Measurements from ENCODE around the gene SLC25A1. TPM values are rescaled to one million over a fixed set of nuclear protein-coding genes. Genes with fewer than 3 reads are reported as not detected.

Gene SLC25A1
- total and polyA plus RNA-seq, 2 of the 4 experiments (the other 2 are of a cell fraction) = 41.0 to 56.5 TPM

DNA sequence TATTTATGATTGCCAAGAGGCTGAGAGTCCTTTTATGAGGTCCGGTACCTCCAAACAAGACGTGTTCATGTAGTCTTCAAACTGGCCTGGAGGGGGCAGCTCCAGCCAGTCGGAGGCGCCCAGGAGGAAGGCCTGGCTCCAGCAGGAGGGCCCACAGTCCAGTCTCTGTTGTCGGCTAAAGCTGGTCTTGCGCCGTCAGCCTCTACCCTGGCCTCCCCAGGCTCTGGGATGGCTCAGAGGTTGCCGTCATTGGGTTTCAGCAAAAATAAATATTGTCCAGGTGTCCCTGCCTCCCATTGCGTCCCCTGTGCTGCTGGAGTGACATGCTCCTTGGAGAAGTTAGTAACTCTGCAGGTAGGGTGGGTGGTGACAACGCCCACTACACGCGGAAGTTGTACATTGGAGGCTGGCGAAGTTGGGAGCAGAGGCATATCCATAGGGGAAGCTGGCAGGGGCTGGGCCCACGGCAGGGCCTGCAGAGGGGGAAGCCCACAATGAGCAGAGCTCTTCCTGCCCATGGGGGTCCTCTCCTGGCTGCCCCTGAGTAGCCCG is 1.0 kb upstream of the SLC25A1 start:
- Histone ChIP-seq H3K9me3 (ENCODE audit: control insufficient read depth, insufficient read depth, low read length) (no peaks in the 10 kb centered on the region), H3K9ac (ENCODE audit: low read depth, low read length) (0 out of 2 replicates have a peak overlapping the region, but pooled peaks have one; percentile 25), H2AK5ac (ENCODE audit: low read depth, low read length) (peak overlapping the region; percentile 44; the same call in 1 of the 2 replicates), H3K4ac (ENCODE audit: low read depth, low read length) (no peak overlapping the region; the same call in 1 of the 2 replicates), H2BK20ac (ENCODE audit: low read depth, low read length) (no peak overlapping the region), H3K27me3 (ENCODE audit: control insufficient read depth, insufficient read depth, low read length) (no peaks in the 10 kb centered on the region), H3K36me3 (ENCODE audit: control insufficient read depth, insufficient read depth, low read length) (peaks cover 8% of the 10 kb centered on the region), H4K20me1 (ENCODE audit: insufficient read depth, low read length) (peaks cover 17% of the 10 kb centered on the region), H4K5ac (ENCODE audit: low read depth, low read length) (peak overlapping the region; percentile 11; the same call in 1 of the 2 replicates), H3K4me2 (ENCODE audit: low read depth, low read length) (peak overlapping the region; percentile 61), H2AK9ac (replicated peaks; ENCODE audit: low read depth, low read length, poor library complexity) (peak overlapping the region; percentile 22), H2BK15ac (ENCODE audit: low read depth, low read length) (no peak overlapping the region), H3K9me1 (ENCODE audit: insufficient read depth, low read length) (0 out of 2 replicates have a peak, but pooled peaks cover 2% of the 10 kb centered on the region), H4K8ac (ENCODE audit: low read depth in 2 of 2, low read length in 2 of 2) (peak overlapping the region; percentile 32 to 56; a peak in 2 of 4 replicates), H4K91ac (ENCODE audit: insufficient read depth, low read depth, low read length) (0 out of 2 replicates have a peak overlapping the region, but pooled peaks have one; percentile 27), H3K23ac (ENCODE audit: low read depth, low read length) (no peak overlapping the region), H3K4me1 (ENCODE audit: control insufficient read depth, insufficient read depth, low read length) (peaks cover 14% of the 10 kb centered on the region), H3K14ac (replicated peaks; ENCODE audit: low read depth, low read length) (no peak overlapping the region), H2BK120ac (ENCODE audit: low read depth, low read length) (no peak overlapping the region), H3K79me1 (ENCODE audit: low read depth in 1 of 2, low read length in 2 of 2) (peaks cover 2 to 35% of the 10 kb centered on the region in 2 experiments; a peak in 3 of 4 replicates), H3K27ac (ENCODE audit: insufficient read depth, low read length) (no peak overlapping the region), H2BK5ac (ENCODE audit: low read depth, low read length, poor library complexity, severe bottlenecking) (no peak overlapping the region), H3K56ac (ENCODE audit: extremely low read depth, insufficient read depth, low read length) (no peak overlapping the region), H3K18ac (ENCODE audit: low read depth, low read length) (no peak overlapping the region), H3K4me3 (ENCODE audit: insufficient read depth, low read depth, low read length) (0 out of 2 replicates have a peak overlapping the region, but pooled peaks have one; percentile 46), H2AFZ (replicated peaks; ENCODE audit: low read length, poor library complexity) (peak overlapping the region; percentile 89)
- POLR2A ChIA-PET (ENCODE audit: unreplicated experiment) = no interaction called here
- DNase-seq (peak; percentile 85), ATAC-seq (ENCODE audit: low read depth) (peak; percentile 65)
- no TSS peak for BruUV-seq (replicated peaks)
- 40% methylated on average over 7 of the region's 15 CpGs; no CpG with 5 or more reads in 1 of the 2 experiments for WGBS, 2 experiments (ENCODE audit: extremely low coverage in 2 of 2, insufficient read length in 1 of 2)
- in situ Hi-C loops (cut with MboI; ENCODE audit: low sequenced_read_pairs) (loop anchor here (10.0 kb wide), 1 partner anchor 175 kb away; no protein-coding TSS in a partner anchor), dilution Hi-C loops (cut with HindIII; ENCODE audit: low sequenced_read_pairs, unreplicated experiment) (no loop called here), intact Hi-C loops (cut with micrococcal nuclease) (loop anchor here (1.0 to 2.0 kb wide), 4 partner anchors 112 to 451 kb away; partner anchors contain the start of genes CDC45, CLTCL1 and UFD1)
- CTCF ChIA-PET = interaction anchor here (0.6 to 1.1 kb wide), 6 partner anchors 10 to 1603 kb away, joined by 3 to 8 read pairs (median 3); no protein-coding TSS in a partner anchor
- no peak for TF ChIP-seq MXI1 (IDR thresholded peaks at IDR 0.05; ENCODE audit: borderline replicate concordance, low read depth, low read length)
- no peak for TF ChIP-seq CHD1 (IDR thresholded peaks at IDR 0.05; ENCODE audit: low read depth, low read length)
- TF ChIP-seq SMC3 (IDR thresholded peaks at IDR 0.05; ENCODE audit: low read depth, low read length) = peak; percentile 71
- no peak for TF ChIP-seq FOS (IDR thresholded peaks at IDR 0.05; ENCODE audit: low read depth, low read length)
- TF ChIP-seq, protein P1, sequence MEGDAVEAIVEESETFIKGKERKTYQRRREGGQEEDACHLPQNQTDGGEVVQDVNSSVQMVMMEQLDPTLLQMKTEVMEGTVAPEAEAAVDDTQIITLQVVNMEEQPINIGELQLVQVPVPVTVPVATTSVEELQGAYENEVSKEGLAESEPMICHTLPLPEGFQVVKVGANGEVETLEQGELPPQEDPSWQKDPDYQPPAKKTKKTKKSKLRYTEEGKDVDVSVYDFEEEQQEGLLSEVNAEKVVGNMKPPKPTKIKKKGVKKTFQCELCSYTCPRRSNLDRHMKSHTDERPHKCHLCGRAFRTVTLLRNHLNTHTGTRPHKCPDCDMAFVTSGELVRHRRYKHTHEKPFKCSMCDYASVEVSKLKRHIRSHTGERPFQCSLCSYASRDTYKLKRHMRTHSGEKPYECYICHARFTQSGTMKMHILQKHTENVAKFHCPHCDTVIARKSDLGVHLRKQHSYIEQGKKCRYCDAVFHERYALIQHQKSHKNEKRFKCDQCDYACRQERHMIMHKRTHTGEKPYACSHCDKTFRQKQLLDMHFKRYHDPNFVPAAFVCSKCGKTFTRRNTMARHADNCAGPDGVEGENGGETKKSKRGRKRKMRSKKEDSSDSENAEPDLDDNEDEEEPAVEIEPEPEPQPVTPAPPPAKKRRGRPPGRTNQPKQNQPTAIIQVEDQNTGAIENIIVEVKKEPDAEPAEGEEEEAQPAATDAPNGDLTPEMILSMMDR (conservative IDR thresholded peaks at IDR 0.05; ENCODE audit: low read depth, low read length) = peak; percentile 75
- TF ChIP-seq MAZ (IDR thresholded peaks at IDR 0.05; ENCODE audit: borderline replicate concordance, low read depth, low read length) = no peak
- TF ChIP-seq BHLHE40 (IDR thresholded peaks at IDR 0.05; ENCODE audit: low read depth, low read length) = no peak
- no peak for TF ChIP-seq MAFK (IDR thresholded peaks at IDR 0.05; ENCODE audit: low read depth, low read length)
- TF ChIP-seq, protein P2, sequence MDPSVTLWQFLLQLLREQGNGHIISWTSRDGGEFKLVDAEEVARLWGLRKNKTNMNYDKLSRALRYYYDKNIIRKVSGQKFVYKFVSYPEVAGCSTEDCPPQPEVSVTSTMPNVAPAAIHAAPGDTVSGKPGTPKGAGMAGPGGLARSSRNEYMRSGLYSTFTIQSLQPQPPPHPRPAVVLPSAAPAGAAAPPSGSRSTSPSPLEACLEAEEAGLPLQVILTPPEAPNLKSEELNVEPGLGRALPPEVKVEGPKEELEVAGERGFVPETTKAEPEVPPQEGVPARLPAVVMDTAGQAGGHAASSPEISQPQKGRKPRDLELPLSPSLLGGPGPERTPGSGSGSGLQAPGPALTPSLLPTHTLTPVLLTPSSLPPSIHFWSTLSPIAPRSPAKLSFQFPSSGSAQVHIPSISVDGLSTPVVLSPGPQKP (IDR thresholded peaks at IDR 0.05; ENCODE audit: borderline replicate concordance, low read depth, low read length) = no peak
- TF ChIP-seq RFX5 (IDR thresholded peaks at IDR 0.05; ENCODE audit: low read depth, low read length) = no peak
- TF ChIP-seq NFE2L2 (IDR thresholded peaks at IDR 0.05; ENCODE audit: low read depth, low read length) = no peak
- no peak for TF ChIP-seq RCOR1 (IDR thresholded peaks at IDR 0.05; ENCODE audit: insufficient replicate concordance, low read length)
- TF ChIP-seq, protein P3, sequence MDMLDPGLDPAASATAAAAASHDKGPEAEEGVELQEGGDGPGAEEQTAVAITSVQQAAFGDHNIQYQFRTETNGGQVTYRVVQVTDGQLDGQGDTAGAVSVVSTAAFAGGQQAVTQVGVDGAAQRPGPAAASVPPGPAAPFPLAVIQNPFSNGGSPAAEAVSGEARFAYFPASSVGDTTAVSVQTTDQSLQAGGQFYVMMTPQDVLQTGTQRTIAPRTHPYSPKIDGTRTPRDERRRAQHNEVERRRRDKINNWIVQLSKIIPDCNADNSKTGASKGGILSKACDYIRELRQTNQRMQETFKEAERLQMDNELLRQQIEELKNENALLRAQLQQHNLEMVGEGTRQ (IDR thresholded peaks at IDR 0.05; ENCODE audit: low read depth, low read length) = no peak
- TF ChIP-seq CEBPB (IDR thresholded peaks at IDR 0.05; ENCODE audit: low read depth, low read length) = no peak
